Body of pancreas (tissue), 4 donors: Measurements from ENCODE around the gene DDIT3. TPM values are rescaled to one million over a fixed set of nuclear protein-coding genes. Genes with fewer than 3 reads are reported as not detected.

Source experiments
- ATAC-seq: fragments of 150-250 bp; one replicate; pipeline ENCODE4 v1.9.1; 2016
- DNase-seq, 4 donors: peaks; one replicate each; pipeline ENCODE4 v3.0.0-alpha.2; 2019
- H3K27ac ChIP-seq, 4 donors: fragments of 200-600 bp; sonication (generic); 1 replicate in 3 of 4; 2 replicates in 1 of 4; pipeline versions ENCODE4 v1.5.1 to v1.6.1; 2016 to 2019; ENCODE audit warnings: mild to moderate bottlenecking in 1 of 4, mixed read lengths in 1 of 4, moderate library complexity in 1 of 4
- H3K27me3 ChIP-seq, 2 donors: fragments of 200-600 bp; sonication (generic); one replicate each; pipeline ENCODE4 v1.6.0; 2016; ENCODE audit warnings: mild to moderate bottlenecking in 1 of 2
- H3K36me3 ChIP-seq, 2 donors: fragments of 200-600 bp; sonication (generic); replicated peaks in 1 of 2; 2 replicates each; pipeline ENCODE4 v1.5.1; 2016; ENCODE audit warnings: low read depth in 2 of 2; ENCODE audit not compliant: insufficient read depth in 1 of 2
- H3K4me1 ChIP-seq: fragments of 200-600 bp; sonication (generic); one replicate; pipeline ENCODE4 v1.6.0; 2016
- H3K4me3 ChIP-seq, 2 donors: fragments of 200-600 bp; sonication (generic); 1 replicate in 1 of 2; 2 replicates in 1 of 2; pipeline ENCODE4 v1.5.1; 2016 to 2019
- H3K9me3 ChIP-seq, 3 donors: fragments of 200-600 bp; sonication (generic); 1 replicate in 2 of 3; 2 replicates in 1 of 3; pipeline ENCODE4 v1.5.1; 2016
- POLR2A ChIP-seq, 3 donors: fragments of 450-650 bp; IDR thresholded peaks; one replicate each; pipeline ENCODE4 v1.6.1; 2016; ENCODE audit warnings: antibody characterized with exemption in 3 of 3, mild to moderate bottlenecking in 2 of 3
- WGBS, 2 donors: methylation state at CpG; one replicate each; pipeline ENCODE4 v1.1.5; 2017; 5-methylcytosine and 5-hydroxymethylcytosine counted together
- intact Hi-C: fragments of 100-400 bp; cut with DNase I; formaldehyde crosslinking; loops from one replicate; pipeline ENCODE4 v1.15.1; 2023
- total RNA-seq, 2 donors: library from RNA; depleted of rRNA; stranded (reverse); fragments of >200 nt; gene quantifications; one replicate each; pipeline ENCODE4 v1.1.0, GENCODE V29; 2016
- TF ChIP-seq, protein P1 (sequence below), 7 experiments: fragments of 450-650 bp in 4 of 7; fragments of 200-600 bp in 3 of 7; sonication (generic) in 3 of 7; IDR thresholded peaks; one replicate each; pipeline ENCODE4 v1.5.1; 2016 to 2019; ENCODE audit warnings: antibody characterized with exemption in 7 of 7

DDIT3 gene
- total RNA-seq, 2 donors from 2014 or later: 7.3 to 12.7 TPM

DNA sequence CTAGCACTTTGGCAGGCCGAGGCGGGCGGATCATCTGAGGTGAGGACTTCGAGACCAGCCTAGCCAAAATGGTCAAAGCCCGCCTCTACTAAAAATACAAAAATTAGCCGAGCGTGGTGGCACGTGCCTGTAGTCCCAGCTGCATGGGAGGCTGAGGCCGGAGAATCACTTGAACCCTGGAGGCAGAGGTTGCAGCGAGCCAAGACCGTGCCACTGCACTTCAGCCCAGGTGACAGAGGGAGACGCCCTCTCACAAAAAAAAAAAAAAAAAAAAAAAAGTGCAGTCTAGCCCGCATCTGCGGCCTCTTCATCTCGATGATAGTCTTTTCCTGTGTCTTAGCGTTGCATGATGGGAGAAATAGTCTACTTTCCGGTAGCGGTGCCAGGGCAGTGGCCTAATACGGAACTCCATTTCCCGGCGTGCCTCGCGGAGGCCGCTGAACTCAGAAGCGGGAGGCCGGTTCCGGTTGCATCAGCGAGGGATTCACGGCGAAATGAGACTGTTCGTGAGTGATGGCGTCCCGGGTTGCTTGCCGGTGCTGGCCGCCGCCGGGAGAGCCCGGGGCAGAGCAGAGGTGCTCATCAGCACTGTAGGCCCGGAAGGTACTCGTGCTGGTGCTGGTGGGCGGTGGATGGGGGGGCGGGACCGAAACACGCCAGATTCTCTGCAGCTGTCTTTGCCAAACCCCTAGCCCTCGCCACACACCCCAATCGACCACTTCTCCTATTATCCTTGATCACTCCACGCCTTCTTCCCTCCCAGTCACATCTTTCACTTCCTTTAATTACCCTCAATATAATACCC, 32.5 kb downstream of the DDIT3 start, which contains the start of gene MARS1:
MARS1 (plus strand) TSS at position 472 of the 805 bp plus-strand sequence; CDS start at position 495, 23 bp downstream.
- TF ChIP-seq, protein P1, sequence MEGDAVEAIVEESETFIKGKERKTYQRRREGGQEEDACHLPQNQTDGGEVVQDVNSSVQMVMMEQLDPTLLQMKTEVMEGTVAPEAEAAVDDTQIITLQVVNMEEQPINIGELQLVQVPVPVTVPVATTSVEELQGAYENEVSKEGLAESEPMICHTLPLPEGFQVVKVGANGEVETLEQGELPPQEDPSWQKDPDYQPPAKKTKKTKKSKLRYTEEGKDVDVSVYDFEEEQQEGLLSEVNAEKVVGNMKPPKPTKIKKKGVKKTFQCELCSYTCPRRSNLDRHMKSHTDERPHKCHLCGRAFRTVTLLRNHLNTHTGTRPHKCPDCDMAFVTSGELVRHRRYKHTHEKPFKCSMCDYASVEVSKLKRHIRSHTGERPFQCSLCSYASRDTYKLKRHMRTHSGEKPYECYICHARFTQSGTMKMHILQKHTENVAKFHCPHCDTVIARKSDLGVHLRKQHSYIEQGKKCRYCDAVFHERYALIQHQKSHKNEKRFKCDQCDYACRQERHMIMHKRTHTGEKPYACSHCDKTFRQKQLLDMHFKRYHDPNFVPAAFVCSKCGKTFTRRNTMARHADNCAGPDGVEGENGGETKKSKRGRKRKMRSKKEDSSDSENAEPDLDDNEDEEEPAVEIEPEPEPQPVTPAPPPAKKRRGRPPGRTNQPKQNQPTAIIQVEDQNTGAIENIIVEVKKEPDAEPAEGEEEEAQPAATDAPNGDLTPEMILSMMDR (IDR thresholded peaks at IDR 0.05): peak in 2 of 7 experiments; percentile 16 to 37
- peak; percentile 10 to 71 (median 71) for TF ChIP-seq POLR2A (IDR thresholded peaks at IDR 0.05)
- 8 to 10% methylated on average over 46 to 47 of the region's 47 CpGs for WGBS, 2 donors
- DNase-seq (peak; percentile 94 to 98 (median 96)), ATAC-seq (peak; percentile 100)
- H3K4me3 ChIP-seq: peak within 1 kb of the TSS; percentile 96 to 98
- no peaks in the 10 kb centered on the region for H3K27me3 ChIP-seq
- peaks cover 9 to 17% of the 10 kb centered on the region in 2 donors for H3K36me3 ChIP-seq
- intact Hi-C loops: no loop called here
- peak within 1 kb of the TSS; percentile 65 to 82 (median 72) for H3K27ac ChIP-seq
- H3K9me3 ChIP-seq: no peaks in the 10 kb centered on the region
- peaks cover 15% of the 10 kb centered on the region for H3K4me1 ChIP-seq

DNA sequence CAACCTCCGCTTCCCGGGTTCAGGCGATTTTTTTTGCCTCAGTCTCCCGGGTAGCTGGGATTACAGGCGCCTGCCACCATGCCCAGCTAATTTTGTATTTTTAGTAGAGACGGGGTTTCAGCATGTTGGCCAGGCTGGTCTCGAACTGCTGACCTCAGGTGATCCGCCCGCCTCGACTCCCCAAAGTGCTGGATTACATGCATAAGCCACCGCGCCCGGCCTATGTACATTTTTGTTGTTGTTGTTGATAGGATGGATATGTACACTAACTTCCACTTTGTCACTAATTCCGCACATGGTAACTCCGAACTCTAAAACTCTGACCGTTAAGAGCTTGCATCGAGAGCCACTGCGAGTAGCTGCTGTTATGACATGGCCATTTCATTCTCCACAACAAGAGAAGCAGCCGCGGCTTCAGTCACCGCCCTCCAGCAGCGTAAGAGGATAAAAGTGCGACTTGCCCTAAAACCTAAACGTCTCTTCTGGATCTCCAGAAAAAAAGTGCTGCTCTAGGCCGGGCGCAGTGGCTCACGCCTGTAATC, 33.2 kb downstream of the DDIT3 start:
- Histone ChIP-seq H3K4me3 (no peak overlapping the region), H3K27ac (no peak overlapping the region), H3K4me1 (peaks cover 15% of the 10 kb centered on the region), H3K36me3 (peaks cover 9 to 16% of the 10 kb centered on the region in 2 donors), H3K27me3 (no peaks in the 10 kb centered on the region), H3K9me3 (no peaks in the 10 kb centered on the region)
- WGBS, 2 donors: 76 to 81% methylated on average over 27 of the region's 27 CpGs
- DNase-seq: no peak
- no peak for ATAC-seq
- TF ChIP-seq, protein P1 (IDR thresholded peaks at IDR 0.05): no peak
- TF ChIP-seq POLR2A (IDR thresholded peaks at IDR 0.05): no peak
- intact Hi-C loops: no loop called here

DNA sequence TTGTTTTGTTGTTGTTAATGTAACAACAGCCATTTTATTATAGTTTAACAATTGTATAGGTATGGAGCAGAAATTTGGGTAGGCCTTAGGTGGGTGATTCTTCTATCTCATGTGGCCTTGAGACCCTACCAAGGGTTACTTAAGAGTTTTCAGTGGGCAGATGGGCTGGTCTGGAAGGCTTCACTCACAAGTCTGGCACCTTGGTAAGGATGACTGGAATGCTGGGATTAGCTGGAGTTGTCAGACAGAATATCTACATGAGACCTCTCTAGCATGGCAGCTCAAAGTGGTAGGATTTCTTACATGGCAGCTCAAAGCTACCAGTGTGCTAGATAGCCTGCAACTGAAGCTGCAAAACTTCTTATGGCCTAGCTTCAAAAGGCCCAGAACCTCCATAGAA, 34.6 kb downstream of the DDIT3 start:
- H3K27ac ChIP-seq: no peak overlapping the region
- intact Hi-C loops: no loop called here
- H3K4me1 ChIP-seq: peaks cover 15% of the 10 kb centered on the region
- H3K36me3 ChIP-seq: peaks cover 0 to 6% of the 10 kb centered on the region in 2 donors
- TF ChIP-seq POLR2A (IDR thresholded peaks at IDR 0.05): no peak
- TF ChIP-seq, protein P1 (IDR thresholded peaks at IDR 0.05): no peak
- no peaks in the 10 kb centered on the region for H3K9me3 ChIP-seq
- no peaks in the 10 kb centered on the region for H3K27me3 ChIP-seq
- ATAC-seq (no peak), DNase-seq (no peak)
- no peak overlapping the region for H3K4me3 ChIP-seq

DNA sequence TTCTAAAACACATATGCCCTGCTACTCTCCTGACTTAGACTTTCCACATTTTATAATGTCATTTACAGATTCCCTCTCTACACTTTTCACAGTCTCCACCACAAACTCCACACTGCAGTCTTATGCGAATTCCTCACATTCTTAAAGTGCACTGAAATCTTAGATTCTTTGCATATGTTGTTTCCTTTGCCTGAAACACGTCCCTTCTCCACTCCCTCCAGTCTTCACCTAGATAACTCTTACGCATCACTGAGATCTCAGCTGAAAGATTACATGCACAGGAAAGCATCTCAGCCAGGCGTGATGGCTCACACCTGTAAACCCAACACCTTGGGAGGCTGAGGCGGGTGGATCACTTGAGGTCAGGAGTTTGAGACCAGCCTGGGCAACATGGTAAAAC, 36.8 kb downstream of the DDIT3 start:
- WGBS, 2 donors: 54 to 66% methylated on average over 5 of the region's 5 CpGs
- Histone ChIP-seq H3K4me3 (no peak overlapping the region), H3K27me3 (no peaks in the 10 kb centered on the region), H3K27ac (no peak overlapping the region), H3K36me3 (no peaks in the 10 kb centered on the region), H3K4me1 (peaks cover 5% of the 10 kb centered on the region), H3K9me3 (no peaks in the 10 kb centered on the region)
- intact Hi-C loops: no loop called here
- TF ChIP-seq, protein P1 (IDR thresholded peaks at IDR 0.05): no peak
- TF ChIP-seq POLR2A (IDR thresholded peaks at IDR 0.05): no peak
- ATAC-seq (no peak), DNase-seq (no peak)
